Mesothelial cell of epicardium (in vitro differentiated cells): ENCODE results near the gene TMEM229B. TPM values are rescaled to one million over a fixed set of nuclear protein-coding genes. Genes with fewer than 3 reads are reported as not detected.

Experiments used
- DNase-seq, 2 experiments: peaks; one replicate each; pipeline ENCODE4 v3.0.0; 2021; ENCODE audit warnings: low spot score in 2 of 2; ENCODE audit not compliant: unreplicated experiment in 2 of 2
- H3K27ac Mint-ChIP-seq: 2 replicates; pipeline ENCODE4 v1.8.0; 2021; ENCODE audit warnings: mixed read lengths
- H3K27me3 Mint-ChIP-seq: 2 replicates; pipeline ENCODE4 v1.8.0; 2021; ENCODE audit warnings: low read depth, mixed read lengths
- H3K36me3 Mint-ChIP-seq: 2 replicates; pipeline ENCODE4 v1.8.0; 2021; ENCODE audit warnings: mixed read lengths
- H3K4me1 Mint-ChIP-seq: 2 replicates; pipeline ENCODE4 v1.8.0; 2021; ENCODE audit warnings: mixed read lengths
- H3K4me3 Mint-ChIP-seq: 2 replicates; pipeline ENCODE4 v1.8.0; 2021; ENCODE audit warnings: mild to moderate bottlenecking, moderate library complexity, mixed read lengths
- H3K9me3 Mint-ChIP-seq: 2 replicates; pipeline ENCODE4 v1.8.0; 2021; ENCODE audit warnings: mixed read lengths
- CTCF ChIP-seq: fragments of 200-600 bp; sonication (generic); IDR thresholded peaks from one replicate; pipeline ENCODE4 v1.5.0; 2021; ENCODE audit warnings: antibody characterized with exemption; ENCODE audit not compliant: unreplicated experiment
- total RNA-seq: library from RNA; stranded (reverse); gene quantifications from 3 replicates; pipeline ENCODE4 v1.2.1, GENCODE V29; 2021

Gene TMEM229B
- total RNA-seq, 1 donor from 2014 or later, result 0.83 TPM

DNA sequence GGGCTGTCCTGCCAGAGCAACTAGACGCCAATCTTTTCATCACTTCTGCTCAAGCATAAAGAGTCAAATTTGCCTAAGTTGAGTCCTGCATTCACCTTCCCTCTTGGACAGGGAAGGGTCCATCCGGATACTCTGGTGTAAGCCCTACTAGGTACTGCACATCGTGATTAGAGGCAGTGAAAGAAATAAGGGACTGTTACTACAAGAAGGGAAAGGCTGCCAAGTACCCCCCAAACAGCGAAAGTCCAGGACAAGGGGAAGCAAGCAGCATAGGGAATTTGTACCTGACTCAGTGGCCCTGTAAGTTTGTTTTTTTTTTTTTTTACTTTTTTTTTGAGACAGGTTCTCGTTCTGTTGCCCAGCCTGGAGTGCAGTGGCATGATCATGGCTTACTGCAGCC is 30.9 kb upstream of the TMEM229B start:
- no peak for DNase-seq
- Mint-ChIP-seq H3K27ac (no peak overlapping the region), H3K9me3 (no peaks in the 10 kb centered on the region), H3K4me1 (peaks cover under 1% of the 10 kb centered on the region), H3K27me3 (peaks cover 85% of the 10 kb centered on the region), H3K36me3 (no peaks in the 10 kb centered on the region), H3K4me3 (no peak overlapping the region)
- no peak for TF ChIP-seq CTCF

DNA sequence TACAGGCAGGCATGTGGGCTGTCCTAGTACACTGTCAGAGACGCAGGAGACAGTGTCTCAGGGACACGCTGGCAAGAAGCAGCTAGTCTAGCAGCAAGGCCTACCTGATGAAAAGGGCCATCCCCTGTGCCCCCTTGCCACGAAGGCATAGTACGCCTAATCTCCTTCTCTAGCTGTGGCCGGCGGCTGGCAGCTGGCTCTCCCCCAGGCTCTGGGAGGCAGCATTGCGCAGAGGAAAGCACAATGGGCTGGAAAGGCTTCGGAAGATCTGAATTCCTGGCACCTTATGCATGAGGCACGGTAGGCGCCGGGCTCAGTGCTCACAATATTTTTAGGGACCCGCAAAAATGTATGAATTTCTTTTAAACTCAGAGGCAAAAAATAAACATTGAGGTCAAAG is 28.6 kb upstream of the TMEM229B start:
- H3K36me3 Mint-ChIP-seq, result no peaks in the 10 kb centered on the region
- no peak for TF ChIP-seq CTCF
- H3K4me3 Mint-ChIP-seq, result no peak overlapping the region
- H3K9me3 Mint-ChIP-seq, result no peaks in the 10 kb centered on the region
- H3K27me3 Mint-ChIP-seq, result peaks cover 87% of the 10 kb centered on the region
- H3K4me1 Mint-ChIP-seq, result peaks cover 3% of the 10 kb centered on the region
- no peak overlapping the region for H3K27ac Mint-ChIP-seq
- DNase-seq, result no peak

DNA sequence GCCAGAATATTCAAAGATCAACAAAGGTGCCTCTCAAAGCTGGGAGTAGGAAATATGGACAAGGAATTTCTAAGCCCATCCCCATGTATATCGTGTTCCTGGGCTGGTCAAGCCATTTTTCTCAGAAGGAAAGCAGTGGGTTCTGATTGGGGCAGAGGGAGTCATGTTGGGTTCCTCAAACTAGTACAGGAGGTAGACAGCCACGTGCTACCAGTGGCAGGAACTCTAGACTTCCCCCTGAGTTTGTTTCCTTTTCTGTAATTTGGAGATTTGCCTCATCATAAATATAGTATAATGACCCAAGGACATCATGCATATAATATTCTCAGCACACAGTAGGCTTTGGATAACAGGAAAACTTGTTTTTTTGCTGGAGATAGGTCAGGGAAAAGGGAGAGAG is 28.2 kb upstream of the TMEM229B start:
- Mint-ChIP-seq H3K27ac (no peak overlapping the region), H3K9me3 (no peaks in the 10 kb centered on the region), H3K4me1 (peaks cover 3% of the 10 kb centered on the region), H3K36me3 (no peaks in the 10 kb centered on the region), H3K4me3 (peak overlapping the region; percentile 33), H3K27me3 (peaks cover 87% of the 10 kb centered on the region)
- no peak for DNase-seq
- no peak for TF ChIP-seq CTCF

- no peak for TF ChIP-seq CTCF
- Mint-ChIP-seq H3K9me3 (no peaks in the 10 kb centered on the region), H3K36me3 (no peaks in the 10 kb centered on the region), H3K4me1 (peaks cover 3% of the 10 kb centered on the region), H3K4me3 (peak overlapping the region; percentile 33), H3K27ac (no peak overlapping the region), H3K27me3 (peaks cover 81% of the 10 kb centered on the region)
- no peak for DNase-seq
Measured at GRCh38 chr14:67515386-67516079, 27.0 kb upstream of the TMEM229B start.

DNA sequence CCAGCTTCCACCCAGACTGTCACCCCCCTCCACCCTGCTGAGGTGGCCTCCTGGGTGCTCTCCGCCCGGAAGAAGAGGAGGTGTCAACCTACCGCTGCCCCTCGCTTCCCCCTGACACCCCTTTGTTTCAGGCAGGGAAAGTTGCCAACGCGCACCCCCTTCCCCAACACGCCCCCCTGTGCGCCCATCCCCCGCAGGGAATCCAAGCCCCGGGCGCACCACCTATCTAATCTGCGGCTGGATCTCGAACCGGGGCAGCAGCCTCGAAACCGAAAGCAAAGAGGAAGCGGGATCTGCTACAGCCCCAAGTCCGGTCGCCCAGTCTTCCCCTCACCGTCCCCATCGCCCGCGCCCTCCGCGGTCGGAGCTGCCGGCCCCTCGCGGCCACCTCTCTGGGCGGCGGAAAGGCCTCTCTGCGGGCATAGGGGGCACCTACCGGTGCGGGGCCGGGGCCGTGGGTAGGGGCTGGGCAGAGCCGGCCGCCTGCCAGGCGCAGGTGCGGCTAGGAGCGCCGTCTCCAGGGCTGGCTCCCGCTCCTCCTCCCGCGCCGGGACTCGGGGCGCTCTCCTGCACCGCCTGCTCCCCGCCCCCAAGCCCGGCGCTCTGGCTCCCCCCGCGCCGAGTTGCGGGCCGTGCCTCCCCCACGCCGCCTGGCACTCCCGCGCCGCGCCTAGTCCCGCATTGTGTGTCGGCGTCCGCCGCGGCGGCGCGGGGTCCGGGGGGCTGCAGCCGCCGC is 26.3 kb upstream of the TMEM229B start:
- peaks cover 75% of the 10 kb centered on the region for H3K27me3 Mint-ChIP-seq
- TF ChIP-seq CTCF, result no peak
- H3K4me3 Mint-ChIP-seq, result peak overlapping the region; percentile 73
- H3K4me1 Mint-ChIP-seq, result peaks cover 3% of the 10 kb centered on the region
- H3K36me3 Mint-ChIP-seq, result no peaks in the 10 kb centered on the region
- peak overlapping the region; percentile 25 for H3K27ac Mint-ChIP-seq
- DNase-seq, result peak in 1 of 2 experiments; percentile 49
- H3K9me3 Mint-ChIP-seq, result no peaks in the 10 kb centered on the region
